Hepatic stellate cell (primary cell): Measurements from ENCODE around the gene ARID4B.
"Not testable (repeated sequence)": the region's sequence is repeated elsewhere in the genome, so short reads cannot be mapped to it uniquely, and the experiment has no call there.

Source experiments
- DNase-seq: peaks from one replicate; pipeline ENCODE4 v3.0.0; 2011; ENCODE audit warnings: low spot score

Gene ARID4B

GRCh38 chr1:235328271-235329138 is 526 bp upstream of the ARID4B start, which contains the start of gene GGPS1:
Gene GGPS1 (plus strand): TSS chr1:235328570. CDS start chr1:235335265, 6,695 bp downstream.
- DNase-seq, result peak; percentile 97

GRCh38 chr1:235326719-235327558 is 1.0 kb downstream of the ARID4B start:
- DNase-seq, result peak; percentile 34

GRCh38 chr1:235325854-235326253 is 2.1 kb downstream of the ARID4B start:
- no peak for DNase-seq

GRCh38 chr1:235325139-235325538 is 2.8 kb downstream of the ARID4B start:
- no peak for DNase-seq

GRCh38 chr1:235324296-235324695 is 3.7 kb downstream of the ARID4B start:
- no peak for DNase-seq

- DNase-seq, result no peak
These were observed 7.3 kb downstream of the ARID4B start for GRCh38 chr1:235320521-235321179.

GRCh38 chr1:235319255-235319654 is 8.7 kb downstream of the ARID4B start:
- DNase-seq, result no peak

- DNase-seq, result no peak
These were observed 10.8 kb downstream of the ARID4B start for GRCh38 chr1:235317168-235317567.

GRCh38 chr1:235315735-235316134 is 12.2 kb downstream of the ARID4B start:
- DNase-seq, result no peak

GRCh38 chr1:235315173-235315572 is 12.8 kb downstream of the ARID4B start:
- no peak for DNase-seq

- no peak for DNase-seq
These were observed 13.9 kb downstream of the ARID4B start for GRCh38 chr1:235313931-235314678.

GRCh38 chr1:235313262-235313661 is 14.7 kb downstream of the ARID4B start:
- no peak for DNase-seq

- DNase-seq, result not testable (repeated sequence)
These were observed 18.8 kb downstream of the ARID4B start for GRCh38 chr1:235309206-235309605.

- no peak for DNase-seq
These were observed 20.5 kb downstream of the ARID4B start for GRCh38 chr1:235307158-235308124.

- no peak for DNase-seq
These were observed 23.2 kb downstream of the ARID4B start for GRCh38 chr1:235304549-235305451.

GRCh38 chr1:235302143-235302542 is 25.8 kb downstream of the ARID4B start:
- no peak for DNase-seq

GRCh38 chr1:235299169-235299858 is 28.7 kb downstream of the ARID4B start:
- DNase-seq, result no peak

- no peak for DNase-seq
These were observed 29.2 kb downstream of the ARID4B start for GRCh38 chr1:235298758-235299157.

- no peak for DNase-seq
These were observed 30.4 kb downstream of the ARID4B start for GRCh38 chr1:235297579-235297978.
